ENCODE results near the gene EXTL2.
"Not testable (repeated sequence)": the region's sequence is repeated elsewhere in the genome, so short reads cannot be mapped to it uniquely, and the experiment has no call there.

The EXTL2 gene

DNA sequence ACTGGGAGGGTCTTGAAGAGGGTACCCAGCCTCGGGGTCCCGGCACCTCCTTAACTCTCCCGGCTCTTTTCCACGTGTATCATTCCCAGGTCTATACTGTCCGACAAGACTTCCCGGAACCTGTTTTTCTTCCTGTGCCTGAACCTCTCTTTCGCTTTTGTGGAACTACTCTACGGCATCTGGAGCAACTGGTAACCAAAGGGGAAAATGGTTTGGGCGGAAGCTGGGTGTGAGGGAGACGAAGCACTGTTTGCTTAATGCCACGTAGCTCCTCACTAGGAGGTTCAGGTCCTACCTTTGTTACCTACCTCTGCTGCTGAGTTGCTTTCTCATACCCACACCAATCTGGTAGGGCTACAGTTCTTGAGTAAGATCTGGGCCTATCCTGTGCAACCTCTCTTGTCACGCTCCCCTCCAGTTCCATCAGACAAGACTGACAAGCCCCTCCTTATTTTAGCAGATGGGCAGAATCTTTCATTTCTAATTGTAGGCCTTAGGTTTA, 1.9 kb upstream of the EXTL2 start:
- DNase-seq = peak; percentile 8 to 42

- peak; percentile 85 to 88 for DNase-seq
Observed at GRCh38 chr1:100895540-100896480, 1.2 kb upstream of the EXTL2 start, which contains the start of gene SLC30A7. TSS of gene SLC30A7 (plus strand) at chr1:100896090. CDS start at chr1:100896263, 173 bp downstream.

DNA sequence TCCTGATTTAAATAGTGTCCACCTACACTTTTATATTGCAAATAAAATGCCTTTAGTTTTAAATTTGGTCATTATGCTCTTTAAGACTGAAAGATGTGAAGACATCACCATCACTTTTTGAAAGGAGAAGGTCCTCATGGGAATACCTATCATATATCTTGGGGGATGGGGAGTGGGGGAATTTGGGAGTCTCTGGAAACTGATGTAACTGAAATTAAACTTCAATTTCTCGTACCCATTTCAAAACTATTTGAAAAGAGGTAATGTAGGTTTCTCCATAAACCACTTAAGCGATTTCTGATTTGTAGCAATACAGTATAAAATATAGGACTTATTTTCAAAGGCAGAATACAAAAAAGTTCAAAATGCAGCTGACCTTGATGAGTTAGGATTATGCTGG, 924 bp downstream of the EXTL2 start:
- no peak for DNase-seq

DNA sequence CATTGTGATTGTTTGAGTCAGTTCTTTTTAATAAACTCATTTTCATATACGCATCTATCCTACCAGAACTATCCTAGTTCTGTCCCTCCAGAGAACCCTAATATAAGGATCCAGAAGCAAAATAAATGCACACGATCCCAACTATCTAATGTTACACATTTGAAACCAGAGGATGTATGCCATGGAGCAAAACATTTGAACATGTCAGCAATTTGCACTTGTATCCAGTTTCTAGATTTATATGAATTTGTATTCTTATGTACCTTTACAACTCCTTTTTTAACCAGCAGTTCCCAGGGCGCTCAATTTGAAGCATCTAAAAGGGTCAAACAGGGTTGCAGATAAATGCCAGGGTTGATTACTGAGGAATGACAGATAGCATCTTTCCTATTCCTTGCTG, 2.1 kb downstream of the EXTL2 start:
- DNase-seq = no peak

GRCh38 chr1:100891380-100891779, 3.3 kb downstream of the EXTL2 start:
- no peak for DNase-seq

GRCh38 chr1:100889869-100890482, 4.7 kb downstream of the EXTL2 start:
- not testable (repeated sequence) for DNase-seq

DNA sequence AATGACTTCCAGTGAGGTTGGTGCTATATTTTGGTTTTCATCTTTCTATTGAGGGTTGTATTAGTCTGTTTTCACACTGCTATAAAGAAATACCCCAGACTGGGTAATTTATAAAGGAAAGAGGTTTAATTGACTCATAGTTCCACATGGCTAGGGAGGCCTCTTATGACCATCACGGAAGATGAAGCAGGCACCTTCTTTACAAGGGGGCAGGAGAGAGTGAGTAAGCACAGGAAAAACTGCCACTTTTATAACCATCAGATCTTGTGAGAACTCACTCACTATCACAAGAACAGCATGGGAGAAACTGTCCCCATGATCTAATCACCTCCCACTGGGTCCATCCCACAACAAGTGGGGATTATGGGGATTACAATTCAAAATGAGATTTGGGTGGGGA, 5.6 kb downstream of the EXTL2 start:
- not testable (repeated sequence) for DNase-seq

DNA sequence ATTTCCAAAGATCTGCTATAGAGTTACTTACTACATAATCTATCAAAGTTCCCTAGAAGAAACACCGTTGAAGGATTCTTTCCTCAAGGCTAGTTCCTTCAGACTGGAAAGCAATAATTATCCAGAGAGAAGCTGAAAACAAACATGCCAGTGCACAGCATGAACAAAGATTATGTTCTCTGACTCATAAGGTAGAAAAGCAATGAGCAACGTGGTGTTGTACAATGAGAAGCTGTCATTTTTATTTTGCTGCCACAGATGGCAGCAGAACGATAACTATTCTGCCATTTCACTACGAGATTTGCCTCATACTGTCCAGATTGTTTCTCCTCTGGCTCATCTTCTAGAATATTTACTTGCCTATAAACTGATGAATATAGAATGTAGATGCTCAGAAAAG, 10.7 kb downstream of the EXTL2 start:
- DNase-seq = peak in 1 of 2 experiments; percentile 10

- DNase-seq = no peak
Observed at GRCh38 chr1:100882698-100883097, 11.9 kb downstream of the EXTL2 start.

GRCh38 chr1:100881687-100882086, 13.0 kb downstream of the EXTL2 start:
- DNase-seq = no peak

- no peak for DNase-seq
Observed at GRCh38 chr1:100879422-100879821, 15.2 kb downstream of the EXTL2 start.

DNA sequence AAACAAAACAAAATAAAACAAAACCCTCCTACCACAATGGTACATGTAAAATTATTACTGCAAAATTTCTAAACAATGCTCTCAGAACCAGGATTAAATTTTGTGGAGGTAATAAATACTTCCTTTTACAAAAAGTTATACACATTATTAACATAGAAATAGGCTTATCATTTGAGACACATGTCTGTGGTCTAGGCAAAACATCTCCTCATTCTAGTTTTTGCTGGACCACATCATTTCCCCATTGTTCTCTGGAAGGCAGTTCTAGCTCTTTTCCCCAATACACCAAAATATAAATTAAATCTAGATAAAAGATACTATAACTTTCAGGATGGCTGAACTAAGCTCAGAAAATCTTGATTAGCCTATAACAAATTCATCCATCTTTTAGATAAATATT, 18.4 kb downstream of the EXTL2 start:
- DNase-seq = no peak

GRCh38 chr1:100875228-100875627, 19.4 kb downstream of the EXTL2 start:
- DNase-seq = peak; percentile 36 to 68

DNA sequence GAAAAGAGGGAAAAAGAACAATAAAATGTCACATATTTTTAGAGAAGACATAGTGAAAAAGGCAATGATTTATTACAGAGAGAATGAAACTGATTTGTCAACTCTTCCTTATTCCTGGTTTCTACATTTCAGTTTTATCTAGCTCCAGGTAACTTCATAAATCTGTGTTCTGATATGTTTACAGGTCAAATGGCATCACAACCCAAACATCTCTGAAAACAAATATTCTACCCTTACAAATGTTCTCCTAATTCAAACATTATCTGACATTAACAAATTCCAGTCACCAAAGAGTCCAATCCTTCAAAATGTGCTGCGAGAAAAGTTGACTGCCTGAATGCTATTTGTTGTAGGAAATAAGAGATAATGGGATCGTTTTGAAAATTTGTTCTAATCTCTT, 20.2 kb downstream of the EXTL2 start:
- DNase-seq = no peak

DNA sequence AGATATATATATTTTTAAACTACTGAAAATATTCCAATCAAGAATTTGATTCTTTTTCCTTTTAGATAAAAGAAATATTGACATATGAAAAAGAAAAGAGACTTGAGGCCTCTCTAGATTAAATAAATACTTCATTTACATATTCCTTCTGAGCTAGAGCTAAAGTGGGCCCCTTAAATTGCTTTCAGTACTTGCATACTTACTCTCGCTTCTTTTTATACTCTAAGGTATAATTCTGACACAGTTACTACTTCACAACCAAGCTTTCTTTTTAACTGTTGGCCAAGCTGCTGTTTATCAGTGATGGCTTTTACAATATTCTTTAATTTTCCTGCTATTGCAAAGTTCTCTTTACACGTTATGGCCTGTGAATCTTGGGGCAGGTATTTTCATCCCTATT, 24.6 kb downstream of the EXTL2 start:
- DNase-seq = no peak

DNA sequence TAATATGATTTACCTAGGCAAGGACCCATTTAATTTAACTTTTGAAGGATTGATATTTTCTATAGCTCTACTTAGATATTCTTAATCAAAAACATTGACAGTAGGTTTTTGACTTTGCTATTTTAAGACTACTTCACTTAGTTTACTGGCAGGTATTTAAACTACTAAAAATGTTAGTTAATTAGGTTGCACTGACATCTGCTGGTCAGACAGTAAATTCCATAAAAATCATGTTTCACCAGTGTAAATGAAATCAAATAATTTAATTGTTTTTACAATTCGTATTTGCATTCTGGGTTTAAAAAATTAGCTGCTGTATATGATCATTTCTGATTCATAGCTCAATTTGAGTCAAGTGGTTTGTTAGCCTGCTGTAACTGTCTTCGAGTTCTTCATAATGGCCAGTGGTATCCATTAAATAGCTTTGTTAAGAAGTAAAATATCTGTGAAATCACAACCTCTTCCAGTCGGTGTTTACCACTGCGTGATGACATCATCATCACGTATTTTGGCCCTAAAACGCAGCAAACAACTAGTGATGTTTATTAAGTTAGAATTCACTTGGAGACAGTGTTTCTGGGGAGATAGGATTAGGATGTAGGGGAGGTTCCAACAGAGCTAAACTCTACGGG, 26.2 kb downstream of the EXTL2 start:
- DNase-seq = peak in 1 of 2 experiments; percentile 29

DNA sequence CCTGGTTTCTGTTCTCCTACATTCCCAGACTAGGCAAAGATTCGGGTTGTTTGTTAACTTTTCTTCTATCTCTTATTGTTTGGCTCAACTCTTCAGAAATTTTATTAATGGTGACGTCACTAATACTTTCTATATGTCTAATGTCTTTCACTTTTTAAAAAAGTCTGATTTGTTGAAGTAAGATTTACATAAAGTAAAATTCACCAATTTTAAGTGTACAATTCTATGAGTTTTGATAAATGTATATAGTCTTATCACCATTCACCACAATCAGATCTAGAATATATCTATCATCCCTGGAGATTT, 27.8 kb downstream of the EXTL2 start:
- DNase-seq = no peak

- DNase-seq = peak in 1 of 2 experiments; percentile 6
Observed at GRCh38 chr1:100866041-100866900, 28.4 kb downstream of the EXTL2 start.

DNA sequence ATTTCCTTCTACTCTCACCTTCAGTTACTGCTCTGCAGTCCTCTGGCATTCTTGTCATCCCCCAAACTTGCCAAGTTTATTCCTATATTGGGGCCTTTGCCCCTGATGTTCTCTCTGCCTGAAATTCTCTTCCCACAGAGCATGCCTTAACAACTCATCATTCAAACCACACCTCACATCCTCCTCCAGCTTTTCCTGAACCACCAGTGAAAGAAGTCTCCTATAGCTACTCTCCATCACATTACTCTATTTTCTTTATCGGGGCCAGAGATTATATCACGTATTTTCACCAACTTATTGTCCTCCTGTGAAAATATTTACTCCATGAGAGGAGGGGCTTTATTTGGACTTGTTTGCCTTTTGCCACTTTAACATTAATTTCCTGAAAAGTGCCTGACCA, 32.1 kb downstream of the EXTL2 start:
- DNase-seq = no peak

DNA sequence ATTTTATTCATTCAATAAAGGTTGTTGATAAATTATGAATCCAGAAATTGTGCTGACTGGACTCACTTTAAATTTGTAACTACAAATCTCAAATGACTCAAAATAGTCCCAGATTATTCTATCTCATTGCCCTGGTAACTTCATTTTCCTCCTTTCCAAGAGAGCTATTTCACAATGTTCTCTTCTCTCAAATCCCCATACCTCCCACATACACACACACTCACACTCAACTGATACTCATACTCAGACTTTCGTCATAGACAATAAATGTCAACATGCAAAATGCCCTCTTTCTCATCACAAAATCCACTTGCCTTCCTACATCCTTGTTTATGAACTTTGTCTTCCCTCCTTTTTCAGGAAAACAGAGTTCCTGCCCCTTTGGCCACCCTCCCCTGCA, 33.3 kb downstream of the EXTL2 start:
- DNase-seq = no peak

DNA sequence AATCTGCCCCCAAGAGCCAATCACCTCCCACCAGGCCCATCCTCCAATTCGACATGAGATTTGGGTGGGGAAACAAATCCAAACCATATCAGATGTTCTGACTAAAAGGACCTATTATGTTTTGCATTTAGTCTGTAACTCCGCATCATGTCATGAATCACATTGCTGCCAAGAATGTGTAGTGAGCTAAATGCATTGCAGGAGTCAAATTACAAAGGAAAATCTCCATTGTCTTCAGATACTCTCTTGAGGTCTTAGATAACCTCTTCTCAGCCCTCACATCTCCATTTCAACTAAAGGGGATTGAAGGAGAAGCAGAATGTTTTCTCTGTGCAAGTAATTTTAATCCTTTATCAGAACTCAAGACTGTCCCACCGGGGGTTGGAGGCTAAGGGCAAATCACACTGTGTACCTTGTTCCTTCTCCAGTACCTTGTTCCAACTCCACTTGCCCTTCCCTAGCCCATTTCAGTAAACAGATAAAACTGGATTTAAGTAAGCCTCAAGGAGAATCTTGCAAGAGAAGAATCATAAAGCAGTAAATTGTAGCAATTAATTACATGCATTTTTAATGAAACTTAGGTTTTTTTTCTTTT, 34.1 kb downstream of the EXTL2 start:
- DNase-seq = no peak

GRCh38 chr1:100855116-100855515, 39.5 kb downstream of the EXTL2 start:
- DNase-seq = not testable (repeated sequence)

All from NCI-H2081 (cell line).